ENCODE measurements around the gene HPF1.
A peak's percentile ranks its signal among the peaks of the same experiment; 100 is the strongest.
"Not testable (repeated sequence)": the region's sequence is repeated elsewhere in the genome, so short reads cannot be mapped to it uniquely, and the experiment has no call there.

The HPF1 gene

DNA sequence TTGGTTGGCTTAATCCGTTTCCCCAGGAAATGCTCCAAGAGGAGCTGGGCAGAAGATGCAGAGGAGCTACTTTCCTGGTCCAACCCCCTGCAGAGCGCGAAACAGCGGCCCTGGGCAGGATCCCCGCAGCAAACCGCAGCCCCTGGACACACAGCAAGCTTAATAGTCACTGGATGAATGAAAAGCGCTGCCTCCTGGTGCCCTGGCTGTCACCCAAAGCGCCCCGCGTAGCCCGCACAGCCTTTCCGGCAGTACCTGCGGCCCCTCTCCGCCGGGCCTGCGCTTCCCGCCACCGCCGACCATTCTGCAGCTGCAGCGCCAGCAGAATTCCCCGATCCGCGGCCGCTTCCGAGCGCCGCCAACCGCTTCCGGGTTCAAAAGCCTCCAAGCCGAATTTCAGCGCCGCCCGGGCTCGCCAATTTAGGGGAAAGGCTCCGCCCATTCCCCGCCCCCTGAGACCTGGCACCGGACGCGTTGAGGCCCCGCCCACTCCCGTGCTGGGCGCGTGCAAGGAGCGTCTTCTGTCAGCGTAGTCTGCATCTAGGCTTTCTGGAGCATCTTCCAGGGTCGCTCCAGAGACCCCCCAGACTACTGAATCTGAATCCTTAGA, at the start of gene HPF1:
TSS of gene HPF1 (minus strand) at position 370 of the 610 bp plus-strand sequence. CDS start at position 303, 67 bp downstream.
- peak; percentile 89 for DNase-seq

- DNase-seq, result not testable (repeated sequence)
Observed at GRCh38 chr4:169806770-169807169, 49.0 kb upstream of the HPF1 start.

DNA sequence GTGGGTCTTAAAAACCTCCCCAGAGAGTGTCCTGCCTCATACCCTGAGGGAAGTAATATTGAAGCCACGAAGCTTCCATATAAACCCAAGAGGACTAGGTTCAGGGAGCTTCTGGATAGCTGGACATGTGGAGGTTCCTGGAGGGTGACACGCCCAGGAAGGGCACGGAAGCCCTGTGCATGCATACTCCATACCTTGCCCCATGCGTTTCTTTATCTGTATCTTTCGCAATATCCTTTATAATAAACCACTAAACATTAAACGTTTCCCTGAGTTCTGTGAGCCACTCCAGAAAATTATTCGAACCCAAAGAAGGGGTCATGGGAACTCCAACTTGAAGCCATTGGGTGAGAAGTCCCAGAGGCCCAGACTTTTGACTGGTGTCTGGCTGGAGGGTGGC, 45.7 kb upstream of the HPF1 start:
- DNase-seq, result no peak

- no peak for DNase-seq
Observed at GRCh38 chr4:169802873-169803272, 45.1 kb upstream of the HPF1 start.

- DNase-seq, result no peak
Observed at GRCh38 chr4:169800541-169800940, 42.8 kb upstream of the HPF1 start.

DNA sequence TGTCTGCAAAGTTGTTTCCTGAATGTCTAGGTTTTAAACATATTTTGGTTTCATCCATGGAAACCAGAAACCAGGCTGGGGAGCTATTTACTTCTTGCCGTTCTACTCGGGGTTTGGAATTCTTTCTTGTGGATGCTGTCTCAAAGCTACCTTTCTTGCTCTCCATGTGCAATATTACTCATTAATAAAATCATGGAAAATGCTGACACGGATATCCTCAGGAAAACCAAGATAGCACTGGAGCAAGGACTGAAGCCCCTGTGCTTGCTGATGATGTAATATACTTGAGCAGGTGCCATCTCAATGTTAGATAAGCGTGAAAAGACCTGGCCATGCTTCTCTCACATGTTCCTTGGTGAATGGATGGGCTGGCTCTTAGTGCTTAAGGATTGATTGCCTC, 41.5 kb upstream of the HPF1 start:
- DNase-seq, result no peak

DNA sequence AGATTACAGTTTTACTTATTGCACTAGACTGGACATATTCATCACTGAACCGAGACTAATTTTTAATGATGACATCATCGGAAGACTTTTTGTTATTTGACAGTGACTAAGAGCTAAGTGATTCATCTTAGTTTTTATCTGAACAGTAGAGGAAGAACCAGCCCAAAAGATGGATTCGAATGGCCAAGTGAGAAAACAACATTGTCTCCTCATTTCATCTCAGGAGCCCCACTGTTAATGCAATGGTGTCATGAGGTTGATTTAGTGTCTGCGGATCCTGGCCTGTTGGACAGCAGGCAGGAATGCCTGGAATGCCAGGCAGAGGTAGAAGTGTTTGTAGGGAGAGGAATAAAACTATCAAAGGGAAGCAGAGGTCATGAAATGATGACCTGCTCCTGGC, 37.8 kb upstream of the HPF1 start:
- no peak for DNase-seq

- DNase-seq, result no peak
Observed at GRCh38 chr4:169791527-169792156, 33.9 kb upstream of the HPF1 start.

DNA sequence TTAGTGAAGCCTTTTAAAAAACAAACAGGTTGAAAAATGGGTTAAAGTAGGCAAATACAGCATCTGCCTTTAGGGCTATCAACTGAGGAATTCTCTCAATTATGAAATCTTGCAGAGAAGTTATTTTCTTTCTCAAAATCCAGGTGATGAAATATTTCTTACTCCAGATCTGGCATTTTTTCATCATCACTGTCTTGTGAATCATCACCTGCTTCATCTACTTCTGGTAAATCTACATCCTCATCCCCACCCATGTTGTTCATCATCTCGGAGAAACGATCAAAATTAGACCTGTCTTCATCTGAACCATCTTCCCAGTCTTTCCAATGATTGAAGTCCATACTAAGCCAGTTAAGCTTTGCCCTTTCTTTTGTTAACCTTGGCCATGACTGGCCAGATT, 33.3 kb upstream of the HPF1 start:
- no peak for DNase-seq

DNA sequence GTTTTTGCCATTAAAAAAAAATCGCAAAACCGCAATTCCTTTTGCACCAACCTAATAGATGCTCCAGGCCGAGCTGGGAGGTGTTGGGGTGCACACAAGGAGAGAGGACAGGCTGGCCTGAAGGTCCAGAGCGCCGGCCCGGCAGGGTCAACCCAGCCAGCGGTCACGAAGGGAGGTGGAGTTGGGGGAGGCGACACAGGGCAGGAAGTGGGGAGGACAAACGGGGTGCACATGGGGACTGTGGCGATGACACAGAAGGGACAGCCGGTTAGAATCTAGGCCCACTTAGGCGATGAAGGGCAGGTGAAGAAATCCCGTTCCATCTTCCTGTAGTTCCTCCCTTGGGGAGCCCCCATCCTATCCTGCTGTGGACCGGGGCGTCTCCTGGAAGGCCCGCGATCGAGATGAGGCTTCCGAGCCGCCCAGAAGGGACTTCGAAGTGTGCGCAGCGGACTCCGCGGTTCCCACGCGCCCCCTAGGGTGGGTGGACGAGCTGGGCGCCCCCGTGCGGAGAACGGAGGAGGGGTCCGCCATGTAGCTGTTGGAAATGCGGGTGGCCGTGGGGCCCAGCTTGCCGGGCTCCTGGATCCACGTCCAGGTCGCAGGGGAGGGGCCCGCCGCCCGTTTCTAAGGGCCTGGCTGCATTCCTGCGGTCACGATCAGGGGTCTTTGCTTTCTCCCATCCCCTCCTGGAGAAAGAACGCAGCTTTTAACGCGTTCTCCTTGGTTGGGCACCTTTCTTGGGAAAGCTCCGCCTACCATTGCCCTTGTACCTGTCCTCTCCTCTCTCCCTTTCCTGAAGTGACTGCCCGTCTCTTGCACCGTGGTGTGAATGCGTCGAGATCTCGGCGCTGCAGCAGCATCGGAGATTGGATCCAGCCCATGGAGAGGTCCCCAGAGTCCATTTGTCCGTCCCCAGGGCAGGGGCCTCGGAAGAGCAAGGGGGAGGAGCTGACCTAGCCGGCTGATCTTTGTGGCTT, 17.0 kb upstream of the HPF1 start:
- DNase-seq, result peak; percentile 29

DNA sequence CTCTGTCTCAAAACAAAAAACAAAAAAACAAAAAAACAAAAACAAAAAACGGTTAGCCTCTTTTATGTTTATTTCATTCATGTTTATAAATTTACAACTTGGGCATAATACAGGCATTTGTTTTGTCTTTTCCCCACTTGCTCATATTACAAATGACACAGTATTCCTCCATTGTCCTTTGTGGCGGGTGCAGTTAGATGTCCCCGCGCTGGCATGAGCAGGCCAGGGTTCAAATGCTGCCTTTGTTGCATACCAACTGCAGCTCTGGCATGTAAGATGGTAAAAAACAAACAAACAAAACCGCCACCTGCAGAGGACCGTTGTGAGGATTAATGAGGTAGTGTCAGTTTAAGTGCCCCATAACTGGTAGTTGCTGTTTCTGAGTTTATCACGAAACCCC, 16.1 kb upstream of the HPF1 start:
- no peak for DNase-seq

- DNase-seq, result not testable (repeated sequence)
Observed at GRCh38 chr4:169771556-169772080, 13.9 kb upstream of the HPF1 start.

GRCh38 chr4:169770416-169770815, 12.7 kb upstream of the HPF1 start:
- no peak for DNase-seq

- DNase-seq, result no peak
Observed at GRCh38 chr4:169768385-169768784, 10.6 kb upstream of the HPF1 start.

- DNase-seq, result no peak
Observed at GRCh38 chr4:169766741-169767140, 9.0 kb upstream of the HPF1 start.

GRCh38 chr4:169765835-169766234, 8.1 kb upstream of the HPF1 start:
- DNase-seq, result no peak

DNA sequence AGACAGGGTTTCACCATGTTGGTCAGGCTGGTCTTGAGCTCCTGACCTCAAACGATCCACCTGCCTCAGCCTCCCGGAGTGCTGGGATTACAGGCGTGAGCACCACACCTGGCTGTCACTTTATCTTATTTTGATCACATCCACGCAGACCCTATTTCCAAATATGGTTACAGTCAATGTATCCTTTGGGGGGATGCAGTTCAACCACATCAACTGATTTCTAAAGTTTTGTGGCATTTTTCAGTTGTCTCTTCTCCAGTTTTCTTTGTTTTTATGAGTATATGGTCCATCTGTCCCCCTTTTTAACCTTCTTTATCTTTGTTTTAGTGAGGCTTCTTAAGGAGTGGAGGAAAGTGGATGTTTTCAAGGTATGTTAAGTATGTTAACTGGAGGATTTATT, 4.1 kb upstream of the HPF1 start:
- no peak for DNase-seq

DNA sequence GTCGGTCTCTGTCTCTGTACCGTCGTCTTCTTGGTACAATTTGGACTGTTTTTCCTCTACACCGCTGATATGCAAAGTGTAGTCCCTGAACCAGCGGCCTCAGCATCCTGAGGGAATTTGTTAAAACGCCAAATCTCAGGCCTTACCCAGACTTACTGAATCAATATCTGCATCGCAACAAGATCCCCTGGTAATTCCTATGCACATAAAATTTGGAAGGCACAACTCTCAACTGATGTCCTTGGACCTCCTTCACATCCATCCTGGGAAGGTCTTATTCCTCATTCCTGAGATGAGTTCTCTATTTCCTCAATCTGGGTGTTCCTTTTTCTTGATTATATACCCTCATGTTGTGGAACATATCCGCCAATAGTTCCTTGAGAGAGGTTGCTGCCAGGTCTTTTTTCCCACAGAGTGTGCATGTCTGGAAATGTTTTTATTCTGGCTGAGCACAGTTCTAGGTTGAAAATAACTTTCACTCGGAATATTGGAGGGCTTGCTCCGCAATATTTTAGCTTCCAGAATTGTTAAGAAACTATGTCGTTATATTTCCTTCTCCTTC, 738 bp upstream of the HPF1 start:
- DNase-seq, result no peak

GRCh38 chr4:169756971-169757574, 671 bp downstream of the HPF1 start:
- no peak for DNase-seq

DNA sequence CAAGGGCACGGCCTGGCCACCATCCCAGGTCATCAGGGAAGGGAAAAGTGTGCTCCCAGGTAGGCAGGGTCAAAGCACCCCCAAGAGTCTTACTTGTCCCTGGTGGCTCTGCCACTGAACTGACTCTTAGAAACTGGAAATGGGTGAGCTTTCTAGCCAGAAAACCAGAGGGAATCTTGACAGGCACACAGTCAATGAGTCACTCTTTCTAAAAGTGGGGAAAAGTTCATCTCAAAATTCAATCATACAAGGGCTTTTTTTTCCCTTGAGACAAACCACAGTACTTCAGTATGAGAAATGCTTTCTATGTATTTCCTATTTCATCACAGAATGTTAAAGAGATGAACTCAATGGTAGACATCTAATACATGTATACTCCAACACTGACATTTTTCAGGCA, 12.5 kb downstream of the HPF1 start:
- no peak for DNase-seq

- no peak for DNase-seq
Observed at GRCh38 chr4:169744601-169745000, 13.1 kb downstream of the HPF1 start.

DNA sequence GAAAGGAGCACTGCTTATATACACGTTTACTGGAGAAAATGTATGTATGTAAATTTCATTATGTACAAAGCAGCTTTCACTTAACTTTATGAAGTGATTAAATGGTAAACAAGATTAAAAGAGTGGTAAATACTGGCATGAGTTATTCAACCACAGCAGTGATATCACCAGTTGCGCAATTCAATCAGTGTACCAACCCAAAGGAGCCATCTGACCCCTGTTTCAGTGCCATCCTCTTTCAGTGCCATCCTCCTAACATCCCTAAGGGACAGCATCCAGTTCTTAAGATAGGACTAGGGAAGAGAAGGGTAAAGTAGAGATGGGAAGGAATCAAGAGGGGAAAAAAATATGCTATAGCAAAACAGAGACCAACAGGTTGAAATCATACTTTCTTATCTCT, 16.2 kb downstream of the HPF1 start:
- no peak for DNase-seq

- not testable (repeated sequence) for DNase-seq
Observed at GRCh38 chr4:169738604-169739003, 19.1 kb downstream of the HPF1 start.

Measured in CD4-positive, alpha-beta T cell treated with Interferon gamma for 1 hour (primary cell).